ENCODE data around the gene ANKRD37. TPM values are rescaled to one million over a fixed set of nuclear protein-coding genes. Genes with fewer than 3 reads are reported as not detected.
"Not testable (repeated sequence)": the region's sequence is repeated elsewhere in the genome, so short reads cannot be mapped to it uniquely, and the experiment has no call there.

Gene ANKRD37
- total and polyA plus RNA-seq, 9 of the 15 experiments (the other 6 are each of a cell fraction or from before 2014, with no cell fraction given), result 1.3 to 53.7 (median 3.6) TPM

DNA sequence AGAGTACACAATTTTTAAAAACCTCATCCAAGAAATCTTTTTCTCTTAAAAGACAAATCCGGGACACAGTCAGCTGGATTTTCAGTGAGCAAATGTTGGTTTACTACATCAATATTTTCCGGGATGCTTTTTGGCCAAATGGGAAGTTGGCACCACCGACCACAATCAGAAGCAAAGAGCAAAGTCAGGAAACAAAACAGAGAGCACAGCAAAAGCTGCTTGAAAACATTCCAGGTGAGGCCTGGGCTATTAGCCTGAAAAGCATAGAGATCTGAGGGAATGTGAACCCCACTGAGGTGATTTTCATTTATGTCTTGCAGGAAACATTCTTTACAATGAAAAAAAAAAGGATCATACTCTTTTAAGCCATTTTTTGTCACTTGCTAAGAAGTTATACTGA lies 34.8 kb upstream of the ANKRD37 start:
- BruUV-seq (replicated peaks), result no TSS peak
- ATAC-seq (no peak), DNase-seq (ENCODE audit: extremely low read depth in 1 of 4, low spot score in 3 of 4) (no peak), FAIRE-seq (no peak)
- Histone ChIP-seq H3K79me2 (ENCODE audit: control insufficient read depth, insufficient read depth, low read length) (no peaks in the 10 kb centered on the region), H4K20me1 (replicated peaks; ENCODE audit: control insufficient read depth, insufficient read depth, low read length) (no peaks in the 10 kb centered on the region), H3K9me1 (ENCODE audit: control insufficient read depth, insufficient read depth, low read length) (no peaks in the 10 kb centered on the region), H3K9ac (ENCODE audit: insufficient read depth in 1 of 2, low read depth in 2 of 2, low read length in 2 of 2) (no peak overlapping the region), H3K4me2 (ENCODE audit: insufficient read depth, low read length) (no peak overlapping the region), H3K27ac (ENCODE audit: extremely low read depth, low read depth, low read length) (no peak overlapping the region), H3K4me1 (replicated peaks in 1 of 2; ENCODE audit: control insufficient read depth in 2 of 2, insufficient read depth in 2 of 2, low read length in 2 of 2) (peaks cover 13 to 35% of the 10 kb centered on the region in 2 experiments), H3K27me3 (ENCODE audit: control insufficient read depth in 2 of 2, insufficient read depth in 2 of 2, low read length in 2 of 2) (no peaks in the 10 kb centered on the region), H3K36me3 (ENCODE audit: control insufficient read depth, insufficient read depth, low read length) (no peaks in the 10 kb centered on the region; the same call in 2 of the 3 replicates), H3K9me3 (replicated peaks; ENCODE audit: control insufficient read depth, insufficient read depth, low read depth, low read length) (no peaks in the 10 kb centered on the region), H2AFZ (ENCODE audit: low read depth, low read length) (no peak overlapping the region), H3K4me3 (no peak overlapping the region)
- TF ChIP-seq, protein P1, sequence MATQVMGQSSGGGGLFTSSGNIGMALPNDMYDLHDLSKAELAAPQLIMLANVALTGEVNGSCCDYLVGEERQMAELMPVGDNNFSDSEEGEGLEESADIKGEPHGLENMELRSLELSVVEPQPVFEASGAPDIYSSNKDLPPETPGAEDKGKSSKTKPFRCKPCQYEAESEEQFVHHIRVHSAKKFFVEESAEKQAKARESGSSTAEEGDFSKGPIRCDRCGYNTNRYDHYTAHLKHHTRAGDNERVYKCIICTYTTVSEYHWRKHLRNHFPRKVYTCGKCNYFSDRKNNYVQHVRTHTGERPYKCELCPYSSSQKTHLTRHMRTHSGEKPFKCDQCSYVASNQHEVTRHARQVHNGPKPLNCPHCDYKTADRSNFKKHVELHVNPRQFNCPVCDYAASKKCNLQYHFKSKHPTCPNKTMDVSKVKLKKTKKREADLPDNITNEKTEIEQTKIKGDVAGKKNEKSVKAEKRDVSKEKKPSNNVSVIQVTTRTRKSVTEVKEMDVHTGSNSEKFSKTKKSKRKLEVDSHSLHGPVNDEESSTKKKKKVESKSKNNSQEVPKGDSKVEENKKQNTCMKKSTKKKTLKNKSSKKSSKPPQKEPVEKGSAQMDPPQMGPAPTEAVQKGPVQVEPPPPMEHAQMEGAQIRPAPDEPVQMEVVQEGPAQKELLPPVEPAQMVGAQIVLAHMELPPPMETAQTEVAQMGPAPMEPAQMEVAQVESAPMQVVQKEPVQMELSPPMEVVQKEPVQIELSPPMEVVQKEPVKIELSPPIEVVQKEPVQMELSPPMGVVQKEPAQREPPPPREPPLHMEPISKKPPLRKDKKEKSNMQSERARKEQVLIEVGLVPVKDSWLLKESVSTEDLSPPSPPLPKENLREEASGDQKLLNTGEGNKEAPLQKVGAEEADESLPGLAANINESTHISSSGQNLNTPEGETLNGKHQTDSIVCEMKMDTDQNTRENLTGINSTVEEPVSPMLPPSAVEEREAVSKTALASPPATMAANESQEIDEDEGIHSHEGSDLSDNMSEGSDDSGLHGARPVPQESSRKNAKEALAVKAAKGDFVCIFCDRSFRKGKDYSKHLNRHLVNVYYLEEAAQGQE (IDR thresholded peaks at IDR 0.05; ENCODE audit: borderline replicate concordance), result no peak
- TF ChIP-seq, protein P1 (CRISPR knock-in tag; IDR thresholded peaks at IDR 0.05; ENCODE audit: low read depth), result no peak
- TF ChIP-seq BRCA1 (IDR thresholded peaks at IDR 0.05) (no peak), BRCA1 (CRISPR knock-in tag; IDR thresholded peaks at IDR 0.05) (no peak), TSC22D4 (tag; IDR thresholded peaks at IDR 0.05) (no peak)
- TF ChIP-seq, protein P2, sequence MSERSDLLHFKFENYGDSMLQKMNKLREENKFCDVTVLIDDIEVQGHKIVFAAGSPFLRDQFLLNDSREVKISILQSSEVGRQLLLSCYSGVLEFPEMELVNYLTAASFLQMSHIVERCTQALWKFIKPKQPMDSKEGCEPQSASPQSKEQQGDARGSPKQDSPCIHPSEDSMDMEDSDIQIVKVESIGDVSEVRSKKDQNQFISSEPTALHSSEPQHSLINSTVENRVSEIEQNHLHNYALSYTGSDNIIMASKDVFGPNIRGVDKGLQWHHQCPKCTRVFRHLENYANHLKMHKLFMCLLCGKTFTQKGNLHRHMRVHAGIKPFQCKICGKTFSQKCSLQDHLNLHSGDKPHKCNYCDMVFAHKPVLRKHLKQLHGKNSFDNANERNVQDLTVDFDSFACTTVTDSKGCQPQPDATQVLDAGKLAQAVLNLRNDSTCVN (CRISPR knock-in tag; IDR thresholded peaks at IDR 0.05), result no peak
- intact Hi-C loops (cut with micrococcal nuclease) (no loop called here), in situ Hi-C loops (cut with MboI) (no loop called here)
- POLR2A ChIA-PET, result no interaction called here
- CTCF ChIA-PET (ENCODE audit: low intra/inter-chr PET ratio), result no interaction called here
- 87% methylated on average over 3 of the region's 3 CpGs for WGBS (ENCODE audit: insufficient coverage, low coverage, missing lambda C conversion rate)

DNA sequence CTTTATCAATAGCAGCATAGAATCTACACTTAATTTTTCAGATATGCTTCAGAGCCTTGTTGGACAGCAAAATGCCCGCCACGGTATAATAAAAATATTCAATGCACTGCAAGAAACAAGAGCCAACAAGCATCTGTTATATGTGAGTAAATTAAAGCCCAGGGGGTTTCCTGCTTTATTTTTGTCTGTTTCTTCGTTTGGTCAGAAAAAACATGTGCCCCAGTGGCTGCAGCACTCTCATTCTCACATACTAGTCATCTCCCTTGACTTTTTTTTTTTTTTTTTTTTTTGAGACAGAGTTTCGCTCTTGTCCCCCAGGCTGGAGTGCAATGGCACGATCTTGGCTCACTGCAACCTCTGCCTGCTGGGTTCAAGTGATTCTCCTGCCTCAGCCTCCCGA lies 34.1 kb upstream of the ANKRD37 start:
- FAIRE-seq; H2AFZ ChIP-seq (ENCODE audit: low read depth, low read length); H3K4me3 ChIP-seq; H4K20me1 ChIP-seq (replicated peaks; ENCODE audit: control insufficient read depth, insufficient read depth, low read length); H3K9ac ChIP-seq (ENCODE audit: insufficient read depth in 1 of 2, low read depth in 2 of 2, low read length in 2 of 2); H3K9me1 ChIP-seq (ENCODE audit: control insufficient read depth, insufficient read depth, low read length); ATAC-seq; H3K9me3 ChIP-seq (replicated peaks; ENCODE audit: control insufficient read depth, insufficient read depth, low read depth, low read length); H3K27me3 ChIP-seq (ENCODE audit: control insufficient read depth in 2 of 2, insufficient read depth in 2 of 2, low read length in 2 of 2); in situ Hi-C loops (cut with MboI); H3K4me2 ChIP-seq (ENCODE audit: insufficient read depth, low read length); intact Hi-C loops (cut with micrococcal nuclease); H3K79me2 ChIP-seq (ENCODE audit: control insufficient read depth, insufficient read depth, low read length); BruUV-seq (replicated peaks); DNase-seq (ENCODE audit: extremely low read depth in 1 of 4, low spot score in 3 of 4); H3K27ac ChIP-seq (ENCODE audit: extremely low read depth, low read depth, low read length); H3K36me3 ChIP-seq (ENCODE audit: control insufficient read depth, insufficient read depth, low read length); CTCF ChIA-PET (ENCODE audit: low intra/inter-chr PET ratio); POLR2A ChIA-PET: not testable (repeated sequence)
- peaks cover 8 to 28% of the 10 kb centered on the region in 2 experiments for H3K4me1 ChIP-seq (replicated peaks in 1 of 2; ENCODE audit: control insufficient read depth in 2 of 2, insufficient read depth in 2 of 2, low read length in 2 of 2)
- WGBS (ENCODE audit: insufficient coverage, low coverage, missing lambda C conversion rate), result 84% methylated on average over 6 of the region's 6 CpGs

Measured in K562 (cell line).